HG02973 (cell line): ENCODE measurements around the gene ERP44.
"Not testable (repeated sequence)": the region's sequence is repeated elsewhere in the genome, so short reads cannot be mapped to it uniquely, and the experiment has no call there.

Source experiments
- ATAC-seq: cut with Tn5 transposase; IDR thresholded peaks from one replicate; pipeline ENCODE4 v1.9.1; 2021; ENCODE audit warnings: moderate library complexity; ENCODE audit not compliant: unreplicated experiment

ERP44 gene

GRCh38 chr9:100020121-100020795 is 78.5 kb downstream of the ERP44 start:
- no peak for ATAC-seq

DNA sequence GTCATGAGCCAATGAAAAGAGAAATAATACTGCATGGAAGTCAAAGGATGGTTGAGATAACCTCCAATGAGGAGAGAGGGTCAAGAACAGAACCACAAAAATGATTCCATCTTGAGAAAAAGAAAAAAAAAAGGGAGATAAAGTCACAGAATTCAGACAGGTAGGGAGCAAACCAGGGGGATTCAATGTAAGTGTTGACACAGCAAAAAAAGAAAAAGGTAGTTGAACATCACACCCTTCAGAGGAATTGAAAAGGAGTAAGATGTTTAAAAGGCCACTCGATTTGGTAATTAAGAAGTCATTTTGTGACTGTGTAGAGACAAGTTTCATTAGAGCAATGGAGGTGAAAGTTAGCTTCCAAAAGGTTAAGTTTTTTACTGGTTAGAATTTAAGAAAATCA is 79.3 kb downstream of the ERP44 start:
- ATAC-seq: no peak

DNA sequence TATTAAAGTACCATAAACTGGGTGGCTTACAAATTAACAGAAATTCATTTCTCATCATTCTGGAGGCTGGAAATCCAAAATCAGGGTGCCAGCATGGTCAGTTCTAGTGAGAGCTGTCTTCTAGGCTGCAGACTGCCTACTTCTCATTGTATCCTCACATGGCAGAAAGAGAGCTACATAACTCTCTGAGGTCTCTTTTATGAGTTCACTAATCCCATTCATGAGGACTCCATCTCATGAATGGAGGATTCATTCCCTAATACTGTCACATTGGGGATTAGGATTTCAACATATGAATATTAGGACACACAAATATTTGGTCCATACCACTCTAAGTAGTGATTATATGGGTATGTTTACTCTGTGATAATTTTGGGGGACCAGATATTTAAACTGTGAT is 84.0 kb downstream of the ERP44 start:
- no peak for ATAC-seq

- no peak for ATAC-seq
These were observed 85.2 kb downstream of the ERP44 start for GRCh38 chr9:100013573-100013972.

- no peak for ATAC-seq
These were observed 86.5 kb downstream of the ERP44 start for GRCh38 chr9:100012279-100012678.

DNA sequence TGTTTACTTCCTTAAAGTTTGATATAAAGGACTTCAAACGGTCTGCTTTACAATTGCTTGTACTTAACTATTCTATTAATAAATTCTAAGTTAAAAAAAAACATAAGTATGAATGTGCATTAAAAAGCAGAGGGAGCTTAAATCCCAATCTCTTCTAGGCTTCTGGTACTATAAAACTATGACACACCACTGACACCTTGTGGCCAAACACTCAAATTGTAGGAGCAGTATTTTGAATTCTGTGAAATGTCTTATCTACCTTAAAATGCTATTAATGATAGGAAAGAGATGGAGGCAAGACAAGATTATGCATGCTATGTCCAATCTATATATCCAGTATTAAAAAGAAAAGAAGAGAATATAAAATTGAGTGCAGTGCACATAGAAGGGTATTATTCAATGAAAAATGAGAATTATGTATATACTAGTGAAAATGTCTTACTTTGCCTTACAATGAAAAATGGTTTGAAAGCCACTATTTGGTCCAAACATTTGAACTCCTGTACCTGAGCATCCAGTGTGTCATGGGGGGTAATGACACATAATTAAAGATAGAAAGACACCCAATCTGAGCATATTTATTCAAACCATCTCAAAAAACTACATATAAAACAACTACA is 87.6 kb downstream of the ERP44 start:
- ATAC-seq: no peak

DNA sequence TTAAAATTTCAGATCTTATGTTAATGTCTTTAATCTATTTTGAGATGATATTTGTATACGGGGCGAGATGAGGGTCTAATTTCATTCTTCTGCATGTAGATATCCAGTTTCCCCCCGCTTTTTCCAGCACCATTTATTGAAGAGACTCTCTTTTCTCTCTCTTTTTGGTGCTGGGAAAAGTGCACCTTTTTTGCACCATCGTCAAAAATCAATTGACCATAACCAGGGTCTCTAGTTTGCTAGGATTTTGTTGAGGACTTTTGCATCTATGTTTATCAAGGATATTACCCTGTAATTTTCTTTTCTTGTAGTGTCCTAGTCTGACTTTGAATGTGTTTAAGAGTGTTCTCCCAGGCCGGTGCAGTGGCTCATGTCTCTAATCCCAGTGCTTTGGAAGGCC is 99.0 kb downstream of the ERP44 start:
- no peak for ATAC-seq

- ATAC-seq: no peak
These were observed 99.9 kb downstream of the ERP44 start for GRCh38 chr9:99998866-99999265.

DNA sequence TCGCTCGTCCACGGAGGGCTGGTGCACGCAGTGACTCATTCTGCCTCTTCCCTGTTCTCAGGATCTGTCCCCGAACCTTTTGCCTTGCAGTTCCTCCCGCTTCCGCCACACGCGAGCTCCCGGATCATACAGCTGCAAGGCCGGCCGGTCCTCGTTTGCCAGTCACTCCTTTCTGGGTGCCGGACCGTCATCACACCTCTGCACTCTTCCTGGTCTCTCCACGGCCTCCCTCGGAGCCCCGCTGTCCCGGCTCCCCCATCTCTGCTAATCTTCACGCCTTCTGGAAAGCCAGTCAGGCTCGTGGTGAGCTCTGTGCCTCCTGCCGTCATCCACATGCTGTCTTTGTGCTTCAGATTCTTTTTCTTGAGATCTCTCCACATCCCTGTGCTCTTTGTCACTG is 100.5 kb downstream of the ERP44 start:
- ATAC-seq: no peak

DNA sequence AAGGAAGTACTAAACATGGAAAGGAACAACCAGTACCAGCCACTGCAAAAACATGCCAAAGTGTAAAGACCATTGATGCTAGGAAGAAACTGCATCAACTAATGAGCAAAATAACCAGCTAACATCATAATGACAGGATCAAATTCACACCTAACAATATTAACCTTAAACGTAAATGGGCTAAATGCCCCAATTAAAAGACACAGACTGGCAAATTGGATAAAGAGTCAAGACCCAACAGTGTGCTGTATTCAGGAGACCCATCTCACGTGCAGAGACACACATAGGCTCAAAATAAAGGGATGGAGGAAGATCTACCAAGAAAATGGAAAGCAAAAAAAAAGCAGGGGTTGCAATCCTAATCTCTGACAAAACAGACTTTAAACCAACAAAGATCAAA is 108.3 kb downstream of the ERP44 start:
- not testable (repeated sequence) for ATAC-seq

DNA sequence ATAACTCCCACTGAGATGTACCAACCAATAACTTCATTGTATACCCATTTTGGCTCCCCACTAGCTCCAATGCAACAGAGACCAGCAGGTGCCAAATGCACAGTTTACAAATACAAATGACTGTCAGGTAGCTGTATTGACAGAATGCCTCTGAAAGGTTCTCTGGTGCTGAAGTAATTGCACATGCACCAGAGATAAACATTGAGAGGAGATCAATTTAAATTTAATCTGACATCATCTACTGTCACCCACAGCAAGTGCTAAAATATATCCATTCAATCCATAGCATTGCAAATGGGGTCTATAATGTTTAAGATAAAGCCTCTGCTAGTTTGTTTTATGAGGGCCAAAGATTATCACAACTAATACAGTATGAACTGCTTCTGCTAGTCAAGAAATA is 112.2 kb downstream of the ERP44 start:
- ATAC-seq: no peak

DNA sequence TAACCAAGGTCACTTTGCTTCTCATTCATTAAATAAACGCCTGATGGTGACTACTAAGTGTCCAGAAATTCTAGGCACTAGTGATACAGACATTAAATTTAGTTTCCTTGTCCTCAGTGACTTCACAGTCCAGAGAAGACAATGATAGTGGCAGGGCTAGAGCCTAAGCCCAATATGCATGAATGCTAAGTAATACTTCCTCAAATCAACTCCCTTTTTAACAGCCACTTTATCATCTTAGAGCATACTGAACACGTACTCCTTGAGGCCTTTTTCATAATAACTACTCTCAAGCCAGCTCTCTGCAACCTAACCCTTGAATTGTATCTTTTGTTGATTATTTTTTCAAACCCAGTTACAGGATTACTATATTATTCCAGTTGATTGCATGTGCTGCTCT is 118.2 kb downstream of the ERP44 start:
- no peak for ATAC-seq

DNA sequence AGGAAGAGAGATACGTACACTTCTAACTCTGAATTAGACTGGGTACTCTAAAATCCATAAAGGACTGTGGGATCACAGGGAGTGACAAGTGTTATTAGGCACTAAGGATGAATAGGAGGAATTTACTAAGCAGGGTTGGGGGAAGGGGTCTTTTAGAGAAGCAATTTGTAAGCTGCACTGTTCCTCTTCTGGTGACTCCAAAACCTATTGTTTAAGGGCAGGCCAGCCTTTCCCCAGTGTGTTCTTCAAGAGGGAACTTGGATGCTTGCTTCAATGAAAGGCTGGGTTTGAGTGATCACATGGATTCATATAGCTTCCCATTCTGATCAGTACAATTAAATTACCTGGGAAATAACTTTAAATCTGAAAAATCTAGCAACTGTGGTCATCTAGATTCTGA is 120.6 kb downstream of the ERP44 start:
- ATAC-seq: no peak

DNA sequence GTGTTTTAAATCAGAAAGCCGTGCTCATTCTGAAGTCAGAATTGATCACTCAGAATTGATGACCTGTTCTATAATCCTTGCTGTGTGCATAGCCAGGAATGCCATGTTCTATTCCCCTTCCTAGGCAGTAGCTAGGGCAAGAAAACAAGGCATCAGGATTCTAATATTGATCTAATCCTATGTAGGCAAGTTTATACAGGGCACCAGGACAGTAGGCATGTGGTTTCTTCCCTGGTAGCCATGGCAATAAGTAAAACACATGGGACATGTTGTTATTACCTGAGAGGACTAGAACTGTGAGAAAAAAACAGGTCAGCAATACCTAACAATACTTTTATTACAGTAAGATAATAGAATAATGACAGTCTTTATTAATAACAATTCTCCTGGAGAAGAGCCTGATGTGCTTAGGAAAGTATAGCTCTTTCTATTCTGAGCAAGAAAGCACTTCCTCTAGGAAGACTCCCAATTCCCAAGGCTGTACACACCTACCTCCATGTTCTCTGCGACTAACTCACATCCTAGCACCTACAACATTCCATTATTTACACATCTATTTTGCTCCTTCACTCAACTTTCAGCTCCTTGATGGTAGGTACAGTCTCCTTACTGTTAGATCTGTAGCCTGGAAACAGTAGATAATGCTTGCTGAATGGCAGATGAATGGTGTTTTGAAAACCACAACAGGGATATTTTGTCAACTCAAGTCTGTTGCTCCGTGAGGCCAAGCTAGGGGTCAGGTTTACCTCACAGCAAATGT is 121.6 kb downstream of the ERP44 start:
- ATAC-seq: no peak

- ATAC-seq: no peak
These were observed 125.3 kb downstream of the ERP44 start for GRCh38 chr9:99973455-99973854.

- ATAC-seq: no peak
These were observed 127.4 kb downstream of the ERP44 start for GRCh38 chr9:99971410-99971809.

- no peak for ATAC-seq
These were observed 128.3 kb downstream of the ERP44 start for GRCh38 chr9:99970481-99970880.

GRCh38 chr9:99967457-99967856 is 131.3 kb downstream of the ERP44 start:
- ATAC-seq: no peak

DNA sequence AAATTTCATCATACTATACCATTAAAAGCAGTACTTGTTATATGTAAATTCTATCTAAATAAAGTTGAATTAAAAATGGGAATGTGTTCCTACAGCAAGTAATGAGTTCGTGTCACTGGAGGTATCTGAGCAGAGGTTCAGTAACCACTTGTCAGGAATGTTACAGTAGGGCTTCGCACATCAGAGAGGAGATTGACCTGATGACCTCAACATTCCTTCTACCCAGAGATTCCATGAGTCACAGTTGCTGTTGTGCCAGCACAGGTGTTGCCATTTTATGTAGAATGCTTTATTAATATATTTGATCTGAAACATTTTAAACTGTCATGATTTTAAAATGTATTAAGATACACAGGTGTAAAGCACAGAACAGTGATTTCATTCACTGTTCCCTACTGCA is 132.1 kb downstream of the ERP44 start:
- ATAC-seq: no peak

DNA sequence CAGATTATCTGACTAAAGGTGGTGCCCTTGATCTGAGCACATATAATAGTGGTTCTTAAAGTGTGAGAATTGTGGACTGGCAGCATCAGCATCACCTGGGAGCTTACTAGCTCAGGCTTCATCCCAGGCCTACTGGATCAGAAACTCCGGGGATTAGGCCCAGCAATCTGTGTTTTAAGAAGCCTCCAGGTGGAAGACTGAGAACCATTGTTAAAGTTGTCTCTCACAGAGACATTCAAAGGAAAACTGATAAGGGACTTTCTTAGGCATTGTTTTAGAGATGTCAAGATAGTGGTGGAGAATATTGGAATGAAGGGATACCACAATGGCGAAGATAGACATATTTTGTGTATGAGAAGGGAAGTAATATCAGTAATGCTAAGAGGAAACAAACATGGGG is 132.8 kb downstream of the ERP44 start:
- no peak for ATAC-seq

- no peak for ATAC-seq
These were observed 134.5 kb downstream of the ERP44 start for GRCh38 chr9:99964336-99964735.

GRCh38 chr9:99962680-99963261 is 136.0 kb downstream of the ERP44 start:
- no peak for ATAC-seq
